HG03139 (cell line): ENCODE measurements around the gene INPP5D.
A peak's percentile ranks its signal among the peaks of the same experiment; 100 is the strongest.
"Not testable (repeated sequence)": the region's sequence is repeated elsewhere in the genome, so short reads cannot be mapped to it uniquely, and the experiment has no call there.

Source experiments
- ATAC-seq: cut with Tn5 transposase; IDR thresholded peaks from one replicate; pipeline ENCODE4 v1.9.1; 2021; ENCODE audit not compliant: unreplicated experiment

INPP5D gene

GRCh38 chr2:233140077-233140585 is 80.0 kb downstream of the INPP5D start:
- no peak for ATAC-seq

GRCh38 chr2:233140978-233141377 is 80.8 kb downstream of the INPP5D start:
- no peak for ATAC-seq

DNA sequence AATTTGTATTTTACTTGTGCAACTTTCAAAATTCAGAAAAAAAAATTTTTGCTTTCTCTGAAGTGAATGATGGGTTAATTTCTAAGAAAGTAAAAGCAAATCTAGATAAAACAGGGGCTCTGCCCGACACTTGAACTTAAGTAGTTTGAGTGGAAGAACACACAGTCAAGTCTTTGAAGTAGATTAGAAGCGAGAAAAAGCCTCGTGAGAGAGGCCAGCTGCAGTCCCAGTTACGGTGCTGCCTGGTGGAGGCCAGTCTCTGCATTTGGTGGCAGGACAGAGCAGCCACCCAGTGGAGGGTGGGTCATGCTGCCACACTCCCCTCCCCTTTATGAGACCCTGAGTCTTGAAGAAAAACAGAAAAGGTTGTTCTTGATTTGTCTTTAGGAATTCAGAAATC is 81.8 kb downstream of the INPP5D start:
- peak; percentile 5 for ATAC-seq

DNA sequence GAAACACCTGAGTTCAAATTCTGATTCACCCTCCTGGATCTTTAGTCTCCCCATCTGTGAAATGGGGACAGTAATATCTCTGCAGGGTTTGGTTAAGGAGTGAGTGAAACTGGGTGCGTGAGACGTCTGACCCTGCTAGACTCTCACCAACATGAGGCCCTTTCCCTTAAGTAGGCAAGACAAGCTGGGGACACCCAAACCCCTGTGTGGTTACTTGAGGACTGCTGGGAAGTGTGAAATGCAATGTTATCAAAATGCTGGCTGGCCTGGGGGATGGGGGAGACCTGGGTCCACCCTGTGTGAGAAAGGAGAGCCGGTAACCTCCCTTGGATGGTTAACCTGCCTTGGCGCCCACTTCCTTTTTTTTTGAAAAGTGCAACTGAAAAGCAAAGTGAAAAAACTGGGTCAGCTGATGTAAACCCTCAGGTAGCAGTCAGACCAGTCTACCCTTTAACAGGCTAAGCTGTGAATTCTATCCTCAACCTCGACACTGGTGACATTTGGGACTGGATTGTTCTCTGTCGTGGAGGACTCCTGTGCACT is 82.3 kb downstream of the INPP5D start:
- peak; percentile 62 for ATAC-seq

GRCh38 chr2:233143700-233144331 is 83.7 kb downstream of the INPP5D start:
- ATAC-seq: no peak

GRCh38 chr2:233145726-233146125 is 85.6 kb downstream of the INPP5D start:
- no peak for ATAC-seq

GRCh38 chr2:233146194-233146593 is 86.1 kb downstream of the INPP5D start:
- no peak for ATAC-seq

DNA sequence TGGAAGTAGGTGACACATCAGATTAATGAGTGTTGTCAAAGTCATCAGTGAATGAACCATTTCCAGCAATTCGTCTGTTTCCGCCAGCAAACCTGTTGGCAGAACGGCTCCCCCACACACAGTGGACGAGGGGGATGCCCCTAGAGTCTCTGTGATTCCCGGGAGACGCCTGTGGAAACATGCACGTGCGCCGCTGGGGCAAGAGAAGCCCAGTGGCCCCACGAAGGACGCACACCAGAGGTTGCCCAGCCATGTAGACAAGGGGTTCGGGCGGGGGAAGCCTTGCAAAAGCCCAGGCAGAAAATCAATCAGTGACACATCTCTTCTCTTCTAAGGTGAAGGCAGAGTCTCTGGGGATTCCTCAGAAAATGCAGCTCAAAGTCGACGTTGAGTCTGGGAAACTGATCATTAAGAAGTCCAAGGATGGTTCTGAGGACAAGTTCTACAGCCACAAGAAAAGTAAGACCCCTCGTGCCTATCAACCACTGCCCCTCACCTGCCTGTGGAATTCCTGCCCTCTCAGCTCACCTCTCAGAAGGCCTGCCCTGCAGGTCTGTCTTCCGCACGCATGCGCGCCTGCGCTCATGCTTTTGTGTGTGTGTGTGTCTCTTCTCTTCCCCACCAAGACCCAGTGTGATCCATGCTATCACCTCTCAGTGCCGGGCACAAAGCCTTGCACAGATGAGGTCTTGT is 87.1 kb downstream of the INPP5D start:
- no peak for ATAC-seq

- ATAC-seq: no peak
Observed at GRCh38 chr2:233147829-233148167, 87.7 kb downstream of the INPP5D start.

GRCh38 chr2:233148354-233148753 is 88.2 kb downstream of the INPP5D start:
- no peak for ATAC-seq

DNA sequence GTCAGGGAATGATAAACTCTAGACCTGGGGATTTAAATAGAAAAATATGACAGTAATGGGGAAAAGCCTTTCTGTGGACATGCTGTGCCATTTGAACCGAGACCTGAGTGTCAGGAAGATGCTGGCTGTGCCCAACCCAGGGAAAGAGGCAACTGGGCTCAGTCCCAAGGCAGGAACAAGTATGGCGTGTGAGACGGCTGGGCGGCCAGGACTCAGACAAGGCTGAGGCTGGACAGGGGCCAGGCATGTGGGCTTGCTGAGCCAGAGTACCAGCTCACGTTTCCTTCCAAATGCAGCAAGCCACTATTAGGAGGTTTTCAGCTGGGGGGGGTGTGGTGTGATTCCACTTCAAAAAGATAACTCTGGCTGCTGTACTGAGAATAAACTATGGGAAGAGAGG is 92.4 kb downstream of the INPP5D start:
- ATAC-seq: no peak

DNA sequence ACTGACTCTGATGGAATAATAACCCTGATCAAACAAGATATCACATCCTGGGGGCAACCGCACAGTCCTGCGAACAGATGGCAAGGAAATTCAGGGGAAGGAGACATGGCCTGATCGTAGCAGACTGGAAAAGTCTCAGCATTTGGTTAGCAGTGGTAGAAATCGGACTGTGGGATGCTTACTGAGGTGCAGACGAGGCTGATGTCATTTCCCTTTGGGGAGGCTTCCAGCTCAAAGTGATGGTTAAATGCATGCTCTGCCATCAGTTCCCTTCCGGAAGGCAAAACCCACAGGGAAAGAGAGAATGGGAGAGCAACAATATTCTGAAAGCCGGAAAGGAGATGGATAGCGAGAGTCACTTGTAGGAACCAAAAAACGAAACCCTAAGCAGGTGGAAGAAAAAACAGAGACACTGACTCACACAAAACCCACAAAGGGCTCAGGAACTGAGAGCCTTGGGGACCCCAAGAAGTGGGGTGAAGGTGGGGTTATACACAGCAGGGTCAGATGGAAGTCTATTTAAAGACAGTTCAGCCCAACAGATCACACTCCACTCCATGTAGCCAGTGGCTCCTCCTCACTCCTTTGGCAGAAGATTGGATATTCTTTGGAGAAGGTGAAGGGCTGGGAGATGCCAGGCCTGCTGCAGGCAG is 93.1 kb downstream of the INPP5D start:
- ATAC-seq: no peak

- no peak for ATAC-seq
Observed at GRCh38 chr2:233156001-233156400, 95.9 kb downstream of the INPP5D start.

- not testable (repeated sequence) for ATAC-seq
Observed at GRCh38 chr2:233156461-233156860, 96.3 kb downstream of the INPP5D start.

- ATAC-seq: no peak
Observed at GRCh38 chr2:233161730-233162129, 101.6 kb downstream of the INPP5D start.

GRCh38 chr2:233162770-233163169 is 102.6 kb downstream of the INPP5D start:
- ATAC-seq: no peak

- no peak for ATAC-seq
Observed at GRCh38 chr2:233163486-233164103, 103.5 kb downstream of the INPP5D start.

GRCh38 chr2:233164128-233164635 is 104.0 kb downstream of the INPP5D start:
- ATAC-seq: no peak

GRCh38 chr2:233164967-233165366 is 104.8 kb downstream of the INPP5D start:
- no peak for ATAC-seq

DNA sequence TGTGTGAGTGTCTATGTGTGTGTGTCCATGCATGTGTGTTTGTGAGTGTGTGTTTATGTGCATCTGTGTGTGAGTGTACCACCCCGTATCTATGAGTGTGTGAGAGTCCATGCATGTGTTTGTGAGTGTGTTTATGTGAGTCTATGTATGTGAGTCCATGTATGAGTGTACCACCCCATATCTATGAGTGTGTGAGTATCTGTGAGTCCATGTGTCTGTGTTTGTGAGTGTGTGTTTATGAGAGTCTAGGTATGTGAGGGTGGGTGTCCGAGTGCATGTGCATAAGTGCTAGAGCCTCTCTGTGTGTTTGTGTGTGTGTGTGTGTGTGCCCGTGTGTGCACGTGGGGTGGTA is 105.4 kb downstream of the INPP5D start:
- ATAC-seq: no peak

DNA sequence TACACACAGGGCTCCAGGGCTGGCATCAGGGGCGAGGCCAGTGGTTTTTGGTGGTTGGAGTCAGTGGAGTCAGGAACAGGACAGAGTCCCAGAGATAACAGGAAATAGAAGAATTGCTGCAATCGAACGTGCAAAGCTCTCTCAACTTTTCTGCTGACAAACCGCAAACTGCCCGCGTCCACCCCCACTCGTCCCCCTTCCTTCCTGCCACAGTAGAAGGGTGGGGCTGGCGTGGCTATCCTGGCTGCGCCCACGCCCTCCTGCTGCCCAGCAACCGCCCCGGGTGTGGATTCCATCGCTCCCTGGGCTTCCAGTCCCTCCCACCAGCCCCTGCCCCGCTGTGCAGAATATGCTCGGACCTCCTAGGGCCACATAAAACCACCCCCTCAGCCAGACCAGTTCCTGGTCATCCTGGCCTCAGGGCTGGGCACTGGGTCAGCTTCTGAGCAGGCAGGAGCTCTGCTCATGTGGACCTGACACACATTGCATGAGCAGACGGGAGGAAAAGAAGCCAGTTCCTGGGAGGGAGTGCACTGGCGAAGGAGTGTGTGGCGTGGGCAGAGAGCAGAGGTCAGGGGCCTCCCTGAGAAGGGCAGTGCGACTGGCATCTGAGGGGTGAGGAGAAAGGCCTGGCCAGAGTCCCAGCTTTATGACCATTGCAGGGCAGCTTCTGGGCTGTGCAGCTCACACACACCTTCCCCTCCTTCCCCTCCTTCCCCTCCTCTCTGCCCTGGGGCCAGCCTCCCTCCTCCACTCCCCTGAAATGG is 105.9 kb downstream of the INPP5D start:
- ATAC-seq: no peak
